ENCODE results near the gene SAMD3. TPM values are rescaled to one million over a fixed set of nuclear protein-coding genes. Genes with fewer than 3 reads are reported as not detected.

The SAMD3 gene
- total and polyA plus RNA-seq, 2 of the 8 experiments (the other 6 are each of a cell fraction or from before 2014, with no cell fraction given), result 1.8 to 1.9 TPM

DNA sequence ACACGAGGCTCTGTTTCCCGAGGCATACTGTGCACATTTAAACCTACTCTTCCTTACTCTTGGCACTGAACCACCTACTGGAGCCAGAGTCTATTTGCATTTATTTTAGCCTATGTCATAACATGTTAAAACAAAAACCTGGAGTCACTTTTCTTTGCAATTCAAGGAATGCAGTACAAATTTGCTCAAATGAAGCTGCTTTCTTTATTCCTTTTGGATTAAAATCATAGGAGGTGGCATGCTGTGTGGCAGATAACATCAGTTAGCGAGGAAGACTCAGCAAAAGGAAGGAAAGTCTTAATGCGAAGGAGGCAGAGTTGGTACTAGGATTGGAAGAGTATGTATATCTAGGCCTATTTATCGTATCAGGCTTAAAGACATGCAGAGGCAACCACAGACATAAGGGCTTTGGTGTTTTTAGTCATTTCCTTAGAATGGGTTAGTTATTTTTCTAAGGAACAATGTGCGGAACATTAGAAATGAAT lies 92.9 kb downstream of the SAMD3 start:
- H4K8ac ChIP-seq (ENCODE audit: extremely low read depth, insufficient read depth, low read length), result no peak overlapping the region
- no peaks in the 10 kb centered on the region for H3K27me3 ChIP-seq (replicated peaks in 1 of 4; ENCODE audit: control insufficient read depth in 3 of 4, extremely low read depth in 1 of 4, insufficient read depth in 3 of 4, low read length in 3 of 4)
- H2BK5ac ChIP-seq (ENCODE audit: low read depth, low read length), result no peak overlapping the region
- no peak overlapping the region for H2AK5ac ChIP-seq (ENCODE audit: low read depth, low read length)
- DNase-seq (ENCODE audit: low read depth in 1 of 2, low spot score in 2 of 2) (no peak), FAIRE-seq (no peak)
- no peak overlapping the region for H4K5ac ChIP-seq (ENCODE audit: insufficient read length, low read depth, low read length)
- H3K27ac ChIP-seq (ENCODE audit: low read depth, low read length), result no peak overlapping the region
- no peak overlapping the region for H3K4me2 ChIP-seq (ENCODE audit: insufficient read depth in 1 of 2, low read depth in 2 of 2, low read length in 2 of 2)
- H3K9me3 ChIP-seq (ENCODE audit: insufficient read depth in 2 of 2, low read depth in 1 of 2, low read length in 1 of 2), result no peaks in the 10 kb centered on the region
- H3K4ac ChIP-seq (replicated peaks; ENCODE audit: insufficient read length, low read depth, low read length), result no peak overlapping the region
- H3K4me1 ChIP-seq (replicated peaks in 1 of 4; ENCODE audit: control insufficient read depth in 3 of 4, insufficient read depth in 4 of 4, low read length in 3 of 4), result peaks cover 0 to 2% (median 0%) of the 10 kb centered on the region in 4 experiments; a peak in 1 of 7 replicates
- H3K14ac ChIP-seq (ENCODE audit: insufficient read length), result no peak overlapping the region
- ChIA-PET POLR2A (ENCODE audit: partially characterized antibody) (no interaction called here), CTCF (ENCODE audit: partially characterized antibody) (interaction anchor here (0.9 to 1.0 kb wide), 2 partner anchors 107 to 117 kb away, joined by 3 to 4 read pairs; no protein-coding TSS in a partner anchor)
- H3K9ac ChIP-seq (replicated peaks in 1 of 4; ENCODE audit: extremely low read depth in 1 of 4, low read depth in 3 of 4, low read length in 3 of 4), result no peak overlapping the region
- no peaks in the 10 kb centered on the region for H4K20me1 ChIP-seq (replicated peaks in 1 of 2; ENCODE audit: control insufficient read depth in 1 of 2, insufficient read depth in 2 of 2, low read length in 2 of 2)
- no peak overlapping the region for H2AFZ ChIP-seq (ENCODE audit: low read length)
- TF ChIP-seq CTBP2 (IDR thresholded peaks at IDR 0.05; ENCODE audit: borderline replicate concordance, insufficient read depth, insufficient read length, low read length) (no peak), BRCA1 (IDR thresholded peaks at IDR 0.05; ENCODE audit: low read depth, low read length) (no peak), POLR2AphosphoS5 (IDR thresholded peaks at IDR 0.05; ENCODE audit: low read depth, low read length) (no peak), RFX5 (IDR thresholded peaks at IDR 0.05; ENCODE audit: borderline replicate concordance, low read depth, low read length) (no peak)
- TF ChIP-seq, protein P1, sequence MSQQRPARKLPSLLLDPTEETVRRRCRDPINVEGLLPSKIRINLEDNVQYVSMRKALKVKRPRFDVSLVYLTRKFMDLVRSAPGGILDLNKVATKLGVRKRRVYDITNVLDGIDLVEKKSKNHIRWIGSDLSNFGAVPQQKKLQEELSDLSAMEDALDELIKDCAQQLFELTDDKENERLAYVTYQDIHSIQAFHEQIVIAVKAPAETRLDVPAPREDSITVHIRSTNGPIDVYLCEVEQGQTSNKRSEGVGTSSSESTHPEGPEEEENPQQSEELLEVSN (IDR thresholded peaks at IDR 0.05), result no peak
- TF ChIP-seq, protein P2, sequence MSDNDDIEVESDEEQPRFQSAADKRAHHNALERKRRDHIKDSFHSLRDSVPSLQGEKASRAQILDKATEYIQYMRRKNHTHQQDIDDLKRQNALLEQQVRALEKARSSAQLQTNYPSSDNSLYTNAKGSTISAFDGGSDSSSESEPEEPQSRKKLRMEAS (IDR thresholded peaks at IDR 0.05), result no peak
- TF ChIP-seq, protein P3, sequence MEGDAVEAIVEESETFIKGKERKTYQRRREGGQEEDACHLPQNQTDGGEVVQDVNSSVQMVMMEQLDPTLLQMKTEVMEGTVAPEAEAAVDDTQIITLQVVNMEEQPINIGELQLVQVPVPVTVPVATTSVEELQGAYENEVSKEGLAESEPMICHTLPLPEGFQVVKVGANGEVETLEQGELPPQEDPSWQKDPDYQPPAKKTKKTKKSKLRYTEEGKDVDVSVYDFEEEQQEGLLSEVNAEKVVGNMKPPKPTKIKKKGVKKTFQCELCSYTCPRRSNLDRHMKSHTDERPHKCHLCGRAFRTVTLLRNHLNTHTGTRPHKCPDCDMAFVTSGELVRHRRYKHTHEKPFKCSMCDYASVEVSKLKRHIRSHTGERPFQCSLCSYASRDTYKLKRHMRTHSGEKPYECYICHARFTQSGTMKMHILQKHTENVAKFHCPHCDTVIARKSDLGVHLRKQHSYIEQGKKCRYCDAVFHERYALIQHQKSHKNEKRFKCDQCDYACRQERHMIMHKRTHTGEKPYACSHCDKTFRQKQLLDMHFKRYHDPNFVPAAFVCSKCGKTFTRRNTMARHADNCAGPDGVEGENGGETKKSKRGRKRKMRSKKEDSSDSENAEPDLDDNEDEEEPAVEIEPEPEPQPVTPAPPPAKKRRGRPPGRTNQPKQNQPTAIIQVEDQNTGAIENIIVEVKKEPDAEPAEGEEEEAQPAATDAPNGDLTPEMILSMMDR (IDR thresholded peaks at IDR 0.05; ENCODE audit: control extremely low read depth in 1 of 3, insufficient read depth in 1 of 3, low read depth in 1 of 3, low read length in 3 of 3), result no peak
- no peaks in the 10 kb centered on the region for H3K79me1 ChIP-seq (ENCODE audit: low read depth, low read length)
- no peak overlapping the region for H4K91ac ChIP-seq (replicated peaks; ENCODE audit: insufficient read length, low read length)
- H3K4me3 ChIP-seq (ENCODE audit: extremely low read depth in 1 of 4, insufficient read depth in 2 of 4, low read depth in 3 of 4, low read length in 4 of 4), result no peak overlapping the region
- no peak overlapping the region for H2BK120ac ChIP-seq (replicated peaks; ENCODE audit: low read depth, low read length)
- H3K23me2 ChIP-seq (ENCODE audit: low read depth, low read length), result no peaks in the 10 kb centered on the region
- no peak overlapping the region for H3K18ac ChIP-seq (ENCODE audit: extremely low read depth, low read length)
- H2BK12ac ChIP-seq (ENCODE audit: low read depth, low read length), result no peak overlapping the region
- H3K36me3 ChIP-seq (ENCODE audit: control insufficient read depth in 2 of 4, insufficient read depth in 4 of 4, low read length in 3 of 4), result no peaks in the 10 kb centered on the region
- no peak overlapping the region for H3K23ac ChIP-seq (ENCODE audit: insufficient read length)
- H2BK15ac ChIP-seq (ENCODE audit: low read length), result no peak overlapping the region
- no peak overlapping the region for H2BK20ac ChIP-seq (ENCODE audit: low read length)
- WGBS, 2 experiments (ENCODE audit: extremely low coverage in 1 of 2, insufficient coverage in 1 of 2, insufficient read length in 1 of 2, insufficient replicate concordance in 2 of 2, low coverage in 1 of 2, low lambda C conversion rate in 2 of 2, missing lambda C conversion rate in 1 of 2), result 88% methylated on average over 6 of the region's 6 CpGs; no CpG with 5 or more reads in 1 of the 2 experiments
- no peak overlapping the region for H3K56ac ChIP-seq (replicated peaks; ENCODE audit: insufficient read length, low read depth, low read length)
- no peaks in the 10 kb centered on the region for H3K79me2 ChIP-seq (ENCODE audit: control insufficient read depth in 1 of 2, insufficient read depth in 2 of 2, low read length in 2 of 2)

Measured in H1 (cell line).